HG03342 (cell line): ENCODE data around the gene LMAN2L.
"Not testable (repeated sequence)": the region's sequence is repeated elsewhere in the genome, so short reads cannot be mapped to it uniquely, and the experiment has no call there.

Experiments used
- ATAC-seq: cut with Tn5 transposase; IDR thresholded peaks from one replicate; pipeline ENCODE4 v1.9.1; 2021; ENCODE audit warnings: mild to moderate bottlenecking, moderate library complexity; ENCODE audit not compliant: unreplicated experiment

The LMAN2L gene

DNA sequence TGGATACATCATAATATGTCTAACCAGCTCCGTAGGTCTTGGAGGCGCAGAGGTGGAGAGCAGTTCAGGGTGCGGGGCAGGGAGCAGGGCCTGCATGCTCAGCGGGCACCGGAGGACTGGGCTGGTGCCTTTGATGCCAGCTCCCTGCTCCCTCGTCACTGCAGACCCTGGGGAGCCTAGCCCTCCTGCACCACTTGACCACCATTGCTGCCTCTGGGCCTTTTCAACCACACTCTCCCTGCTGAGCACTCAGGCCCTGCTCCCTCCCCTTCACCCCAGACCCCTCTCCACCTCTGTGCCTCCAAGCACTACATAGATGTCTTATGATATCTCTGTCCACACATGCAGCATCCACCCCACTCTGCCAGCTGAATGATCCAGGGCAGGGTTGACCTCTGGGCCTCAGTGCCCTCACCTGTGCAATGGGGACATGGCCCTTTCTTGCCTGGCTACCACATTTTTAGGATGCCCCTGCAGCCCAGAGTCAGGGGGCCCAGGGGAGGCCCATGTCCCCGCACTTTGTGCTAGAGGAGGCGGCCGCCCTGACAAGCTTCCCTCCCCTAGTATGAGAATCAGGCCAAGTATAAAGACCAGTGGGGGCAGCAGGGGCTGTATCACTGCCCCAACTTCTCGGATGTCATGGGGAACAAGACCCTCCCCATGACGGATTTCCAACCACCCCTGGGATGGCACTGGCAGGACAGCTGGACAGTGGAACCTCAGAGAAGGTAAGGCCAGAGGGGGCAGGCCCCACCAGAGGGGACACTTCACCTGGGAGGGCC lies 51.0 kb downstream of the LMAN2L start:
- no peak for ATAC-seq

DNA sequence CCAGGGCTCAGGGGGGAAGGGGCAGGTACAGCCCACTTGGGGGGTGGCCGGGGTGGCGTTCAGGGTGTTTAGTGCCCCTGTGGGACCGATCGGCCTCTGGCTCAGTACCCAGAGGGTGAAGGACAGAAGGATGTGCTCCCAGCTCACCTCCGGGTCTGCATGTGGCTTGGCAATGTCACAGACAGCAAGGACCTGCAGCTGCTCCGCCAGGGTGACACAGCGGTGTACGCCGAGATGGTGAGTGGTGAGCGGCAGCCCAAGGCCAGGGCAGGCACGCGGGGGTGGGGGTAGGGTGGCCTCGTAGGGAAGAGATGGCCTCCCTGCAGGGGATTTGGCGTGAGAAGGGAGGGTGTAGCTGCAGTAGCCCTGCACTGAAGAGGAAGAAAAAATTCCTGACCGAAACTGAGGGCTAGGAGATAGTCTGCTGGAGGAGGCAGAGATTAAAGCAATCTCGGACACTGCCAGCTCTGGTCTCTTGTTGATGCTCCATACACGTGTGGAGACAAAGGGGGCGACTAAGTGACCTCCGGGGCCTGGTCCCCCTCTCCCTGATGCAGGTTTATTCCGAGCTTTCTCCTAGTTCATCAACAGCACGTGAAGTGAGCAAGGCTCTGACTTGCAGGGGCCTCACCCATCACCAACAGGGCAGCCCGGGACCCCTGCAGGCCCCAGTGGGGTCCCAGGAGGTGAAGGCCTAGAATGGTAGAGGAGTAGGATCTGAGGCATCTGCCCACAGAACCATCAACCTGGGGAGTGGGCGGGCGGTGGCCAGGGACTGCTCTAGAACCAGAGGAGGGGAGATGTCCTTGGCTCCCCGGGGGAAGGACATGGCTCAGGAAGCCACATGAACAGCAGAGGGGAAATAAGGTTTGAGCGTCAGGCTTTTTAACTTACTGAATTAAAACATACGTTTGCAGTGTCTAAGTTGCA lies 51.9 kb downstream of the LMAN2L start:
- no peak for ATAC-seq

DNA sequence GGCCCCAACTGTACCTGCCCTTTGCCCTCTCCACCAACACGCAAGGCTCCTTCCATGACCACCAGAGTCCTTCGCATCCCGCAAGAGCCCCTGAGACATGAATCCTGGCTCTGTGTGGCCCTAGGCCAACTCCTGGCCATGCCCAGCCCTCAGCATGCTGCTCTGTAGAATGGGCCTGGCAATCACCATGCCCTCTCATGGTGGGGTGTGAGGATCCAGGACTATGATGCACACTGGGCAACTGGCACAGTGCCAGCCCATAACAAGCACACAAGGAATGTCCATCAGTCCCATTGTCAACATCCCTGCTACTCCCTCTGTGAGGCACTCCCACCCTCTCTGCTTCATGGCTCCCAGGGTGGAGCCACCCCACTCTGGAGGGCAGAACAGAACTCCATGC lies 52.6 kb downstream of the LMAN2L start:
- no peak for ATAC-seq

DNA sequence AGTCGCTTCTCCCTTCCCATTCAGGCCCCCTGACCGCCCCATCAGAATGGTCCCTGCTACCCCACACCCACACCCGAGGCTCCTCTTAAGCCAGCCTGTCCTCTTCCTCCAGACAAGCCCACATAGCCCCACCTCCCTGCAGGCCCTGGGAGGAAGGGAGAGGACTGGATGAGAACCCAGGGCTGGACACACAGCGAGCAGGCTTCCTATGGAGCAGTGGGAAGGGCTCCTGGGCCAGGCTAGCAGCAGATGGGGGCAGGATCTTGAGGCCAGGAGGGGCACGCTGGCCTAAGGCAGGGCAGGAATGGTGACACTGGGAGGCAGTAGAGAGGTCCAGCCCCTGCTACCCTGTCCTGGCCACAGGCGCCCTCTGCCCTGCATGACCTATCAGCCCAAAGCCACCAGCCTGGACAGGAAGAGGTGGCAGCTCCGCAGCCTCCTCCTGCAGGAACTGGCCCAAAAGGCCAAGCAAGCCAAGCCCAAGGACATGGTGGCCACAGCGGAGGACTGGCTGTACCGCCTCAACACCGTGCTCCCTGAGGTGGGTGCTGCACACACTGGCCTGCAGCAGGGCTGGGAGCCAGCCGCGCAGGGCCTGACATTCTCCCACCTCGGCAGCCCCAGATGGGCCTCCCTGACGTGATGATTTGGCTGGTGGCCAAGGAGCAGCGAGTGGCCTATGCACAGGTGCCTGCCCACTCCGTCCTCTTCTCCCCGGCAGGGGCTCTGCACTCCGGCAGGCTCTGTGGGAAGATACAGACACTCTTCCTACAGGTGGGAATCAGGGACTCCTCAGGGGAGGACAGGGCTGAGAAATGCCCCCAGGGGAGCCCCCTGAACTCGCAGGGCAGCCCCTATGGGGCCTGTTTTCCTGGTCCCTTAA lies 54.0 kb downstream of the LMAN2L start:
- no peak for ATAC-seq

DNA sequence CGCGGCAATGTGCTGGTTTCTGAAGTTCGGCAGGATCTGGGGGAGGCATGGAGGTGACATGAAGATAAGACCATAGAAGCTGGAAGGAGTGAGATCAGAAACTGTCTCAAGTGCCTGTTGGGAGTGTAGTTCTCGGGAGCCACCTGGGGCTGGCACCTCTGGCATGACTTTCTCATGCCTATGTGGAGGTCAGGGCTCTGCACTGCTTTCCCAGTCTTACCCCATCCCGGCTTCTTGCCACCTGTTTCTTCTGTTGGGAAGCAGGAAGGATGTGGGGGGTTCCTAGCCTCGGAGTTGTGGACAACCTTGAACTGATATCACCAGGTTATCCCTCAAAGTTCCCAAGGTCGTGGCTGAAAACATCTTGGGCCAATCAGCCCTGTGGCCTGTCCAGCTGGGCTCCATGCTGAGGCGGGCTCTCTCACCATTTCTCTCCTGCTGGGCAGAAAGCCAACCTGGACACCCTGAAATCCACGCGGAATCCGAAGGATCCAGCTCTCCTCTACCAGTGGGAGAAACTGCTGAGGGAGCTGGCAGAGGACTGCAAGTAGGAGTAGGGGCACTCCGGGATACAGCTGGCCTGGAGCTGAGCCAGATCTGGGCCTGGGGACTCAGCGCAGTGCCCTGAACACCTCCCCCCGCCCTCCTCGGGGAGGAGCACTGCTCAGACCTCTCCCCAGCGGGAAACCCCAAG lies 54.8 kb downstream of the LMAN2L start:
- no peak for ATAC-seq

DNA sequence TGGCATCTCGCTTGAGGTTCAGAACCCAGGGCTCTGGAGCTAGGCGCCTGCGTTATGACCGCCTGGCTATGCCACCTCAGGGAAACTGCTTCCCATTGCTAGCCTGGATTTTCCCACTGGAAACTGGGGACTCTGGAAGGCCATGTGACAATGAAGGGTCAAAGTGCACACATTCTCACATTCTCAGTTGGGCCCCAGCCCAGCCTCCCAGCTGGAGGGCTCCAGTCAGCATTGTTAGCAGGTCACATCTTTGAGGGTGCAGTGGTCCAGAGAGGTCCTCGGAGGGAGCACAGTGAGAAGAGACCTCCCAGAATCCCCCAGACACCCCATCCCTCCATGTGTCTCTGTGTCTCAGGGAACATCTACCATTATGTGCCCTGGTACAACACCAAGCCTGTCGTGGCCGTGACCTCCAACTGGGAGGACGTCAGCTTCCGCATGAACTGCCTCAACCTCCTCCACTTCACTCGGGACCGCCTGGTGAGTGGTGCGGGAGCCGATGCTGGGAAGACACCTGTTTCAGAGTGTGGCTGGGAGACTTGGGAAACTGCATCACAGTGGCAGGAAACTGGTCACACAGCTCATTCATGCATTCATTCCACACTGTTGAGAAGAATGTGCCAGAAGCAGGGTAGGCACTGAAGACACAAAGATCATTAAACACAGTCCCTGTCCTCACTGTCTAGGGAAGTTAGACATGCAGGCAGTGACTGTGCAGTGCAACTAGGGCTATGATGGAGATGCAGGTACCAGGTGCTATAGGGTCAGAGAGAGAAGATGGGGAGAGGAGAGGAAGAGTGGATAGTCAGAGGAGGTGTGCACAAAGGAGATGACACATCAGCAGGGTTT lies 55.7 kb downstream of the LMAN2L start:
- no peak for ATAC-seq

DNA sequence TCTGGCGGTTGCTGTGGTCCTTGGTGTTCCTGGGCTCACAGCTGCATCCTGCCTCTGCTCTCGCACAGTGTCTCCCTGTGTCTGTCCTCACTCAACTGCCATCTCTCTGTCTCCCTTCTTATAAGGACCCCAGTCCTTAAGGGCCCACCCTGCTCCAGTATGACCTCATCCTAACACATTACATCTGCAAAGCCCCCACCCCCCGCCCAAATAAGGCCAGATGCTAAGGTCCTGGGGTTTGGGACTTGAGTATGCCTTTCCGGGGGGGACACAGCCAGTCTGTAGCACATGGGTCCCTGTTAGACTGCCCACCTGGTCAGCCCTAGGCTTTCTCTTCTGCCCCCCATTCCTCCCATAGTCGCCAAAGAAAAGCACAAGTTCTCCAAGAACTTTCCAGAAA lies 56.6 kb downstream of the LMAN2L start:
- no peak for ATAC-seq

DNA sequence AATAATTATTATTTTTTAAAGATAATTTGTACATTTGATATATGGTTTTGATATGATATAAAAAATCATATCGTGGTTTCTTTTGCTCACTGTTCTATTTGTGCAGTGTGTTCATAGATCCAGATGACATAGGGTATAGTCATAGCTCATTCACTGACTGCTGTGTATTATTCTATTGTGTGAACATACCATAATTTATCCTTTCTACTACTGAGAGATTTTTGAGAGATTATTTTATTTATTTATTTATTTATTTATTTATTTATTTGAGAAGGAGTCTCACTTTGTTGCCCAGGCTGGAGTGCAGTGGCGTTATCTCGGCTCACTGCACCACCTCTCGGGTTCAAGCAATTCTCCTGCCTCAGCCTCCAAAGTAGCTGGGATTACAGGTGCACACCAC lies 58.3 kb downstream of the LMAN2L start:
- no peak for ATAC-seq

DNA sequence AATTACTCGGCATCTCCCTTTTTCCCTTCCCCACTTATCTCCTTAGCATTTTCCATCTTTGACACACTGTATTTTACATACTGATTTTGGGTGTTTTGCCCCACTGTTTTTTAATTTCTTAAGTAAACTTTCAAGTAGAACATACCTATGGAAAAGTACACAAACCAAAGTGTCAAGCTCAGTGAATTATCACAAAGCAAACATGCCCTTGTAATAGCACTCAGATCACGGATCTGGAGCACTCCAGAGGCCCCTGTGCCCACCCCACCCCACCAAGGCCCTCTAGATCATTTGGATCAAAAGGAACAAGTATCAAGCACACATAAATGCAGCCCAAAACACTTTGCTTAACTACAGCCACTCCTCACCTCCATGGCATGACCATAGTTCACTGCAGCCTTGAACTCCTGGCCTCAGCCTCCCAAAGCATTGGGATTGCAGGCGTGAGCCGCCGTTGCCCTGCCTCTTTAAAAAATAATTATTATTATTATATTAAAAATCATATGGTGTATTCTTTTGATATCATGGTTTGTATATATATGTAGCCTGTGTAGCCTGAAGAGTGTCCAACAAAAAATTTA lies 59.2 kb downstream of the LMAN2L start:
- no peak for ATAC-seq

DNA sequence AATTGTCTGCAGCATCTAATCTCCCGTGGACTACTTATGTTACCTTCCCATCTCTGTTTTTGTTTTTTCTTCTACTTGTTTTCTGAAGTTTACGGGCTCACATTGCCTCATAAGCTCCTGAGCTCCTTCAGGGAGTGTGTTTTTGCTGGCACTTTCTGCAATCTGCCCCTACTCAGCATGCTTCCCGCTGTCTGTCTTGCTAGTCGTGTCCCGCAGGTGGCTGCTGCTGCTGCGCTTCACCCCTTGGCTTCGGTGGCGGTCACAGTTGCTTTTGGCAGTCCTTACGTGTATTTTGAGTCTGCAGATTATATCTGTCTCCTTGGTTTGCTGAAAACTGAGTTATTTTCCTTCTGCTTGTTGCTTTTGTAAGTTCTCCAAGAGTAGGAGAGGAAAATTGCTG lies 60.0 kb downstream of the LMAN2L start:
- ATAC-seq, result no peak

DNA sequence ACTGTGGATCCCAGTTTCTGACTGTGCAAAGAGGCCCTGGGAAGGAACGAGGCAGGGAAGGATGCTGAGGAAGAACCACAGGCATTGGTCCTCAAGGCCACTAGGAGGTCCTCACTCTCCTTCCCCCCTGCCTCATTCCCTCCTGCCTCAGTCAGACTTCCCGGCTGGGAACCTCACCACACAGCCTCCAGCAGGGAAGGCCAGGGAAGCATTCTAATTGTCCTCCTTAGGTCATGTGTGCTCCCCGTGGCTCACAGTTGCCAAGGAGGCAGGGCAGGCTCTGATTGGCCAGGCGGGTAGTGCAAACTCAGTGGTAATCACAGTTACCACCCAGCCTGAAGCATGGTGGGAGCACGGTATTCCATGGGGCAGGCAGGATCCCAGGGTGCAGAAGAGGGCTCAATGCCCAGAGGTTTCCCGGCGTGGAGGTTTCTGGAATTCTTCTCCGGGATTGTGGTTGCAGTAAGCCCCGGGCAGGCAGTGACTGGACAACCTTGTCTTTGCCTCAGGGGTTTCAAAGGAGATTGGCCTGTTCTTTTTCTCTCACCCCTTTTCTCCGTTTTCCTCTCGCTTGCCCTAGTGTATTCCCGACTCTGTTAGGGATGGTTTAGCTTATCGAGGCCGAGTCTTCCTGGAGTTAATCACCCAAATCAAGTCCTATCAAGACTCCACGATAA lies 70.2 kb downstream of the LMAN2L start:
- ATAC-seq, result no peak

DNA sequence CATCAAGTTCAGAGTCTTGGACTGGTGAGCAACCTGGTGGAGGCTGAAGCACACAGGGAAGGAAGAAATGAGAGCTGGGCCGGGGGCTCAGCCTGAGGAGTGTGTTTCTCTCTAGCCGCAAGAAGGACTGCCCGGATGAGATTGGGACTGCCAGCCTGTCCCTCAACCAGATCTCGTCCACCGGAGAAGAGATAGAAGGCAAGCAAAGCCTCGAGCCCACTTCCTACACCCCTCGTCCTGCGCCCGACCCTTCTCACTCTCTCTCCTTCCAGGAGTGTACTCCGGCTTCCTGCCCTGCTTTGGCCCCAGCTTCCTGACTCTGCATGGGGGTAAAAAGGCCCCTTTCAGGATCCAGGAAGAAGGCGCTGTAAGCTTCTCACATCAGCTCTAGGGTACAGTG lies 71.1 kb downstream of the LMAN2L start:
- ATAC-seq, result no peak

DNA sequence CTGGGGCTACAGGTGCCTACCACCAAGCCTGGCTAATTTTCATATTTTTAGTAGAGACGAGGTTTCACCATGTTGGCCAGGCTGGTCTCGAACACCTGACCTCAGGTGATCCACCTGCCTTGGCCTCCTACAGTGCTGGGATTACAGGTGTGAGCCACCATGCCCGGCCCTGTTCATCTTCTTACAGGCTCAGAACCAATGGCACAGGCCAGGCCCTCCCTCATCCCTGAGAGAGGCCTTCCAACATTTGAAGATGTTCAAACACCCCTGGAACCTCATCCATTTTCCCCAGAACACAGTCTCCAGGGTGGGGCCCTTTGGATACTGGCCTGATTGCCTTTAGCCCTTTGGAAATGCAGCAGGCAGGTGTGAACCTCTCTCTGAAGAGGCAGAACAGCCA lies 74.1 kb downstream of the LMAN2L start:
- ATAC-seq, result not testable (repeated sequence)

DNA sequence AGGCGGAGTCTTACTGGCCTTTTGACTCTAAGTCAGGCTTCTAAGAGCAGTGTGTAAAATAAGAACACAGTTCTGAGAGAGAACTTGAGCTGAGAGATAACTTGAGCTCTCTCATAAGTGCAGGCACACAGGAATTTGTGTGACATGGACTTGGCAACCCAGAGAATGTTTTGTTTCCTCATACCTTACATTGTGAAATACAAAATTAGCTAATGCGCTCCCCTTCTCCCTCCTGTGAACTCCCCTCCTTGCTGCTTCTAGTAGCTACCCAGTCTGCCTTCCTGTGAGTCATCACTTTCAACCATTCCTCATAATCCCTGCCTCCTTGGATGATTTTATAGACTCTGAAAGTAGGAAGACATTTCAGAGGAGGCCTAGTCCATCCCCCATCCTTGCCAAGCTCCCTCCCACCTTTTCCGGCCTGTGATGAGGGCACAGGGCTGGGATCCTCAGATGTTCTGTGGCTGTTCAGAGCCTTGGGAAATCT lies 74.7 kb downstream of the LMAN2L start:
- ATAC-seq, result no peak

DNA sequence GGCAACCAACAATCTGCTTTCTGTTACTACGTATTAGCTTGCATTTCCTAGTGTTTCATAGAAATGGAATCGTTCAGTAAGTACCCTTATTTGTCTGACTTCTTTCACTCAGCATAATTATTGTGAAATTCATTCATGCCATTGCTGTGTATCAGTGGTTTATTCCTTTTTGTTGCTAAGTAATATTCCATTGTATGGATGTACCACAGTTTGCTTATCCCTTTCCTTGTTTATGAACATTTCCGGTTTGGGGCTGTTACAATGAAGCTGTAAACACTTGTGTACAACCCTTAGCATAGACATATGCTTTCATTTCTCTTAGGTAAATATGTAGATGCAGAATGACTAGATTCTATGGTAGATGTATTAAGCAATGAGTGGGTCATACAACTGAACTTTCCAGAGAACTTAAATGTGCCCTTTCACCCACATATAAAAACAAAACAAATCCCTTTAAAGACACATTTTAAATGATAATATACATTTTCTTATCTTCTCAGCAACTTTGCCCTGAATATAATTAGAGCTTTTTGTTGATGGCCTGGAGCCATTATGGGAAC lies 75.4 kb downstream of the LMAN2L start:
- no peak for ATAC-seq

DNA sequence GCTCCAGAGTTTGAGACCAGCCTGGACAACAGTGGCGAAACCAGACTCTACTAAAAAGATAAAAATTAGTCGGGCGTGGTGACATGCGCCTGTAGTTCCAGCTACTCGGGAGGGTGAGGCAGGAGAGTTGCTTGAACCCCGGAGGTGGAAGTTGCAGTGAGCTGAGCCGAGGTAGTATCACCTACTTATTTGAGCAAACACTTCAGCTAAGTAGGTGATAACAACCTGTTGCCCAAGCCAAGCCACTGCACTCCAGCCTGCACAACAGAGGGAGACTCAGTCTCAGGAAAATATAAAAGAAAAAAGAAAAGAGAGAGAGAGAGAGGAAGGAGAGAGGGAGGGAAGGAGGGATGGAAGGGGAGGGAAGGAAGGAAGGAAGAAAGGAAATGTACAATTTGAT lies 76.0 kb downstream of the LMAN2L start:
- no peak for ATAC-seq

DNA sequence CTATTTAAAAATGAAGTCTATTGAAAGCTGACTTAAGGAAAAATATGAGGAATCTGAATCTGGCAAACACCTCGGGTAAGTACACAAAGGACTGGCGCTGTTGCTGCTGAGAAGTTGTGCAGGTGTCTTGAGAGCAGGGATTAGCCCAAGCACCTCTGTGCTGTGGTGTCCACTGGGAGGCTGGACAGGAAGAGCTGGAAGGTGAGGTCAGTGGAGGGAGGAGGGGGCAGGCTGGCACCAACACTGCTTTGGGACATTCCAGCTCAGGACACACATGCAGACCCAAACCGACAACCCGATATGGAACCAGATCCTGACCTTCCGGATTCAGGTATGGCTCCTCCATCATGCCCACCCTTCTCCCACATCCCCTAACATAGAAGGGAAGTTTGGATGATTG lies 76.7 kb downstream of the LMAN2L start:
- ATAC-seq, result no peak

DNA sequence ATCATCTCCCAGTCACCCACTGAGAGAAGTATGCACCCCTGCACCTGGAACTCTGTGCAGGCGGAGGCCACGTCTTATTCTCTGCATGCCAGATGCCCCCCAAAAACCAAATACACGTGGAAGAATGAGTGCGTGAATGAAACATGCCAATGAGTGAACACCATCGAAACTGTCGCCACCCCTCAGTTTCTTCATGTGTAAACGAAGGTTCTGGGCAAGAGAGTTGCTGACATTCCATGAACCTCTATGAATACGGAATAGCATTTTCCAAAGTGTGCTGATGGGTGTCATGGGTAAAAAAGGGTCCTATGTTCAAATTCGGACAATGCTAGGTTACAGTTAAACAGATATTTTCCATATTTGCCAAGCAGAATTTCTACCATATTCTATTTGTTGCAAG lies 77.5 kb downstream of the LMAN2L start:
- ATAC-seq, result no peak
